DMS 273 (cell line): ENCODE measurements around the gene NHSL1.
A peak's percentile ranks its signal among the peaks of the same experiment; 100 is the strongest.

ENCODE experiments used
- DNase-seq: peaks from one replicate; lab custom pipeline; 2025; ENCODE audit not compliant: unreplicated experiment; lab: John Stamatoyannopoulos, UW

The NHSL1 gene

DNA sequence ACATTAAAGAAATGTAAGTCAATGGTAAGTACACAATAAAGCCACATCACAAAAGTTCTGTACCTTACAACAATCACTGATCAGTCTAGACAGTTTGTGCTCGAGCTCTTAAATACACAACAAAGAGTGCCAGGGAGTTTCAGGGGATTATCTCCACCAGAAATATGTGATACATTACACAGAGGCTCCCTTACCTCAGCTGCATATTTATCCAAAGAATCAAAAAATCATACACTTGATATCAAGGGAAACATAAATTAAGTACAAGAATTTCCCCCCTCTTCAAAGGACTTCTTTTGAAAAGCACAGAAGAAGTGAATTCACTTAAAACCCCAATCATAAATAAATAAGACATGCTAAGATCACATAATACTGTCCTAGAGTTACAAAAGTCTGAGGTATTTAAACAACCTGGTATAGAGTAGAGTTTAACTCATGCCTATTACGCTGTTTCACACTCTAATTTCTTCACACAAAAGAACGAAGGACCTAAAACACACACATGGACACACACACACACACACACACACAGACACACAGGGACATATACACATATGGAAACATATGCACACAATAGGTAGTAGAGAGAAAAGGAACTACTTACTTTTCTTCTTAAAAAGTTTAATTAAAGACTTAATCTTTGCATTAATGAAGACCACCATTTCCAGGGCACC lies 528 bp downstream of the NHSL1 start:
- DNase-seq: peak; percentile 48

DNA sequence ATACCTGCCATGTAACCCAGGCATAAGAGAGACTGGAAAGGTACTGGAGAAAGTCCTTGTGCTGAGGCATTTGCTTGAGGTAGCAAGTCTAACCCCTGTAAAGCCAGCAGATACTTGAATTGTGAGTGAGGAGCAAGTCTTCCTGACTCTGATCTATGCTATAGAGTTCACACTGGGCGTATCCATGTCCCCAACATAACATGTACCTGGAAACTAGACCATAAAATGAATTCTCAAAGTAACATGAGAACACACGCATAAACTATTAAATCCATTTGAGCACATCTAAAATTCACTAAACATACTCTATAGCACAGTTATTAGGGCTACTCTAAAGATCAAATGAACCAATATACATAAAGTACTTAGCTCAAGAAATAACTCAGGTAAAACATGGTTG lies 2.0 kb downstream of the NHSL1 start:
- no peak for DNase-seq

DNA sequence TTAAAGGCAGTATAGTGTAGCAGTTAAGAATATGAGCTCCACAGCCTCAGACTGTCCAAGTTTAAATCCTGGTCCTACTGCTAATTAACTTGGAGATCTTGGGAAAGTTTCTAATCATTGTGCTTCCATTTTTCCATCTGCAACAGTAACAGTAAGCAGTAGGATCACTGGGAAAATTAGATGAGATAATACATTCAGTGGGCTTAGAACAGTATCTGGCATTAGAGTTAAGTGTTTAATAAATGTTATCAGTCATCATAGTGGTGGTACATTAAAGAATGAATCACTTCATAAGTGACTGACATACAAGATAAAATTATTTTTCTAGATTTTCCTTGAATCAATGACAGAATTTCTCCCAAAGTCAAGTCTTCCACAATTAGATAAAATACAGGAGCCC lies 5.0 kb downstream of the NHSL1 start:
- no peak for DNase-seq

DNA sequence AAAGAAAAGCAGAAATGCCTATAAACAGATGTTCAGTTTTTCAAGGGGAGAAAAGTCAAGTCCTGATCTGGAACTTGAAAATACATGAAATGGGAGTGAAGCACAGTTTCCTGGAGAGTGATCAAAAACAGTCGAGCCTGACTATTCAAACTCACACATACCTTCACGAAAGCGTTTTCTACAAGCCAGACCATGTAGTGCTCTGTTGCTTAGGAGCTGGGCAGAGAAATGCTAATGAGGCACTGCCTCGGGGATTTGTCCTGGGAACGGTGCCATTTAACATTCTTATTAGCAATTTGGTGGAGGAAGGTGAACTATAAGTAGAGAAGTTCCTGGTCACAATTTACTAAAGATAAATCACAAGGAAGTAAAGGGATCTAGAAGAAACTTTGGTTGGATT lies 5.9 kb downstream of the NHSL1 start:
- peak; percentile 89 for DNase-seq

DNA sequence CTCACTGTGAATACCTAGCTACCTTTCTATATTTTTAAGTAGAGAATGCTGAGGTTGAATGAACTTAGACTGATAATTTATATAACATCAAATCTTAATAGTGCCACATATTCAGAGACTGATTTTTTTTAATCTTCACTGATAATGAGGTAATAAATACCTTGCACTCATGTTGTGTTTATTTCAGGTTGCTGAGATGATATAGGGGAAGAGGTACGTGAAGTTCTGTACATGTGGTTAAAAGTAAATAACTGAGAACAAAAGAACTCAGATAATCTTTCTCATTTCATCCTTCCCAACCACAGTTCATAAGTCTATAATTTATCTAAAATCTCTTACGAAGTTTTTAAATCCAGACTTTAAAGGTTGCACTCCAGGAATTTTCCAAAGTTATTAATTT lies 6.4 kb downstream of the NHSL1 start:
- no peak for DNase-seq

DNA sequence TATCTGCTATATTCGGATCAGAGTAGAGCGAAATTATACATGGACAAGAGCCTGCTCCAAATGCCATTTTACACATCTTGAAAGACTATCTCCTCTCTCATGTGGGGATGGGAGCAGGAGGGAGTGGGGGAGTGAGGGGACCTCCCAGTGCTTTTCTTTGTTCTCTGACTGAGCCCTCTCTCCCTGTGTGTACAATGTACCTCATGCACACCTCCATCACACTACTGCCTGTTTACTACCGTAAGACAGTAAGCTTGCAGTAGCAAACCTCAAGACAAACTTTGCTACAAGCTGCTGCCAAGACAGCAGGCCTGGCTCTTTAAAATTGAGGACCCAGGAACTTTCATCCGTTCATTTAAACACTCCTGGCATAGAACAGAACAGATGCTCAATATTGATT lies 7.2 kb downstream of the NHSL1 start:
- peak; percentile 24 for DNase-seq

DNA sequence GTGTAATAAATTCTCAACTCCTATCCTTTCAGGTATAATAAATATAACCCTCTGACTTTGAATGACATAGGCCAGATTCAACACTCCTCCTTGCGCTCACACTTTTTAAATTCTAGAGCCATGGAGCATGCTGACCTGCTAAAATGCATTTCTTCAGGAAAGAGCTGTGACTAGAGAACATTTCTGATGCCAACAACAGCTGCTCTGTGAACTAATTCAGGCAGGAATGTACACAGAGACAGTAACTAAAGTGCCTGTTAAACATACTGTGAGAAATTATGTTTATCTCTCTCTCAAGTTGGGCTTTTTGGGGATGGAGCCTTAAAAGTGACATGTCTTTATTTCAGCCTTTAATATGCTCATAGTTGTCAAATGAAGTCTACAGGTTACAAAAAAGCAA lies 8.3 kb downstream of the NHSL1 start:
- DNase-seq: peak; percentile 18

DNA sequence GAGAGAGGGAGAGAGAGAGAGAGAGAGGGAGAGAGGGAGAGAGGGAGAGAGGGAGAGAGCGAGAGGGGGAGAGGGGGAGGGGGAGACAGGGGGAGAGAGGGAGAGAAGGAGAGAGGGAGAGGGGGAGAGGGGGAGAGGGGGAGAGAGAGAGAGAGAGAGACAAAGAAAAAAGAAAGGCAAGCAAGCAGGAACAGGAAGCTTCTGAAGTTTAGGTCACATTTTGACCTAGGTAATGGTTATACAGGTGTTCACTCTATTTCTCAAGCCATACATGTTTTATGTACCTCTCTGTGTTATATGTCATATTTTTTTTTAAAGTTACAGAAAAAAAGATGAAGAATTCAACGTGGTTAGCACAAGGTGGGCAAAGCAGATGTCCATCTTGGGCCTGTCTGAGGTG lies 9.4 kb downstream of the NHSL1 start:
- DNase-seq: no peak

DNA sequence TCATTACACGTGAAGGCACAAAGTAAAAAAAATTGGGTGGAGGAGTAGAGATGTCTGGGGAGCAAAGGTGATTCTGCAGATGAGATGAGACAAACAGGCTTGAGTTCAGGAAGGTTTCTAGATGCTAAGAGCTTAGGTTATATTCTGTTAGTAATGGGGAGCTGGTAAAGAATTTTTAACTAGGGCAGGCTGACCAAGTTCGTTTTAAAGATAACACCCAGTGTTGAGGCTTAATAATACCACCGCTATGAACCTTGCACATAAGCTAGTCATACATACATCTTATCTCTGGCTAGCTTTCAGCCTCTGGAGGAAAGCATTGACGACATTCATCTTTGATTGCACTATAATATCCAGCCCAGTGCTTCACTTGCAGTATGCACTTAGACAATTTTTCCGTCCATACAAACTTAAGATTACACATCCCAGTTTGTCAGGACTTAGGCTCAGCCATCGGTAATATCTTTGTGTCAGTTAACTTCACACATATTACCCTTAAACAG lies 12.1 kb downstream of the NHSL1 start:
- no peak for DNase-seq

DNA sequence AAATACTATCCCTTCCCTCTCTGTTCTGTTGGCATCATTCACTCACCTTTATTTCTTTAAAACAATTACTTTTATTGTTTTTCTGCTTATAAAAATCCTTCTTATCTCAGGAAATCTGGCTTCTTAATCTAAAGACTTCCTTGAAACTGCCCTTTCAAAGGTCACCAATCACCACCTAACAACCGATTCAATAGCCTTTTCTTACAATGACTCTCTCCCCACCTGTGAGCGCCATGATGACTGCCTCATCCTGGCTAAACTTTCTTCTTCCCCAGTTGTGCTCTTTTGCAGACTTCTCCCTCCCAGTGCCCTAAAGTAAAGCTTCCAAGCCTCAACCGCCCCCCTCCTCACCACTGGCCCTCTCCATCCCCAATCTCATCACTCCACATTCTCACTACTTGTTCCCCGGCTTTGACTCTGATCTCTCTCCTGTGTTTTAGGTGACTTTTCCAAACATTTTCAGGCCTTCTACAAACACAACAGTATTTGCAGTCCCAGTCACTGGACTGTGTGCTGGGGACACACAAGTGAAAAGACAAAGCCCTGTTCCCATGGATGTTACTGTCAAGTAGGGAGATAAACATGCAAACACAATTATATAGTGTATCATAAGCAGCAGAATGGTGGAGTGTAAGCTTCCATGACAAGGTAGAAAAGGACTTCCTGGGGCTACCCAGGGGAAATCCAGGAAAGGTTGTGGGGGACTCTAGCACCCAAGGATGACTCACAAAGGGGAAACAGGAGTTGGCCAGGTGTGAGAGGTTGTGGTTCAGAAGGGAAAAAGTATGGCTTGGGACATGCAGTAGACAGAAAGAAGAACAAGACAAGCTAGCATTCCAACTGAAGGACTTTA lies 12.8 kb downstream of the NHSL1 start:
- no peak for DNase-seq

DNA sequence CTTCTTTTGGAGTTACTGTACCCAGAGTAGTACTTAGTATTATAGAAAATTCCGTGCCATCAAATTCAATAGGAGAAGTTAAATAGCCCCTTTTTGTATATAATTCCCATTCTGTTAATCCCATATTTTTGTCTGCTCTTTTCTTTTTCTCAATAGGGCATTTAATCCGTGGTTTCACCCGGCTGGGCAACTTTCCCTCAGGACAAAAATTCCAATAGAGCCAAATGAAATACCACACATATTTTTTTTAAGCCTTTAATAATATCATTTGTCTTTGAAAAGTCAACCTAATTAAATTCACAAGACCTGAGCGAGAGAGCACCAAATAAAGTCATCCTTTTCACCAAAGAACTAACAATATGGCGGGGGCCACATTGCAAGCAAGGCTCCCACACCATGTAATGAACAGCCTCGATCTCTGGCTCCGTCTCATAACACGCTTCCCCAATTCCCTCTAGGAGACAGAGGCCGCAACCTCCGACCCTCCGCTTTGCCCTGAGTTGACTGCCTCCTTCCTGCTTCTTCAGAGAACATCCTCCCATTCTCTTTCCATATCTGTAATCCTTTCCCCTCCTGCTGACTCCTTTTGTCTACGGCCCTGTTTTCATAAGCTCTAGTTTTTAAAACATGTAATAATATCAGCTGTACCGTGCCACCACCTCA lies 13.6 kb downstream of the NHSL1 start:
- DNase-seq: no peak

DNA sequence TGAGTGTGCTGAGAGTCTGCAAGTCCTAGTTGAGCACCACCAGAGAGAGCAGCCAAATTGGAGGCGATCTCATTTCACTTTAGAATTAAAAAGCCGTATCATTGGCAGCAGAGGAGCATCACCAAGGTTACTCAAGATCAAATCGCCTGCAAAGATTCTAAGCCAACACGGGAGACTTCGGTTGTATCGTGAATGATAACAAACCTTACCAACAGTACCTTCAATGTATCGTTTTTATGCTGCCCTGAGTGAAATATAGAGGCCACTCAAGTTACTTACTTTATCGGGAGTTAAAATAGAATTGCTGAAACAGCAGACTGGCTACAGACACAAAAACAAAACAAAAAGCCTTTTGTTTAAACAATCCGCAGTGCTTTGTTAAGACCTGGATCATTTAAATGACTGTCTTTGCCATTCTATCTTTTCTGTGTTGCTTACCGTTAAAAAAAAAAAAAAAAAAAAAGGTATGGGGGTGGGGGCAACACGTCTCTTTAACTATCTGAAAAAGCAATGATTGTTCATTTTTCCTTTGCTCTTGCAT lies 14.2 kb downstream of the NHSL1 start:
- no peak for DNase-seq

DNA sequence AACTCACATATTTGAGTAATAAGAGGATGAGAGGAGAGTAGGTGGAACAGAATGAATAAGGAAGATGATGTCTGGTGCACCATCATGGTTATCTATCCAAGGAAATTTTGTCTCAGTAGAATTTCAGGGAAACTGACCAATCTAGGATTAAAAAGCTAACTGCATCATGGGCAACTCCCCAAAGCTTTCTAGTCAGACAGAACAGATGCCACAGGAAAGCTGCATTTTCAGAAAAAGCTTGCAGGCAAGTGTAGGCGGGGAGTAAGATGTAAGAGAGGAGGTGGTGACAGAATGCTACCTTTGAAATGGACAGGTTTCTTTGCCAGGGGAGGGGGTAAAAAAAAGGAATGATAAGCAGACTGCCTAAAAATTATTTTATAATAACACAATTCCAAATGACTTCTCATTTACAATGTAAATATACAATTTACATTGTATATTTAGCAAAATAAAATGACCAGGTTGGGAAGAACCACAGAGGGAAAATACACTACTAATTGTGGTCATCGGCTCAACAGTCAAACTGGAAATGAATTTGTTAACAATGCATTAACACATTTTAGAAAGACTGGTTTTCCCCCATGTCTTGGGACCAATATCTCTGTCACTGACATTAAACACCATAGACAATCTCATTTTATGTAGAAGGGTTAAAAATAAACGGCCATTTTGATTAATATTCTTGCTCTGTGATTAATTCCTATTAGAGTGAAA lies 15.1 kb downstream of the NHSL1 start:
- no peak for DNase-seq

DNA sequence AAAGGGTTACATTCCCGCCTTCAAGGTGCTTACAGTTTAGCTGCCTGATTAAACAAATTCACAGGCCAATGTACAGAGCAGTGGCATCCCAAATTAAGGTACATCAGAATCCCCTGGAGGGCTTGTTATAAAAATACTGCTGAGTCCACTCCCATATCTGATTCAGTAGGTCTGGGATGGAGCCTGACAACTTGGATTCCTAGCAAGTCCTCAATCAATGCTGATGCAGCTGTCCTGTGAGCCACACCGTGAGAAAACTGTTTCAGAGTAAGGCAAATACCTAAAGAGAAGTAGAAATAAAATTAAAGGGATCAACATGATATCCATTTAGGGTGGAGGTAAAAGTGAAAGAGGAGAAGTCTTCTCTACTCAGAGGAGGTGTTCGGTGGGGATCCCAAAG lies 16.5 kb downstream of the NHSL1 start:
- no peak for DNase-seq

DNA sequence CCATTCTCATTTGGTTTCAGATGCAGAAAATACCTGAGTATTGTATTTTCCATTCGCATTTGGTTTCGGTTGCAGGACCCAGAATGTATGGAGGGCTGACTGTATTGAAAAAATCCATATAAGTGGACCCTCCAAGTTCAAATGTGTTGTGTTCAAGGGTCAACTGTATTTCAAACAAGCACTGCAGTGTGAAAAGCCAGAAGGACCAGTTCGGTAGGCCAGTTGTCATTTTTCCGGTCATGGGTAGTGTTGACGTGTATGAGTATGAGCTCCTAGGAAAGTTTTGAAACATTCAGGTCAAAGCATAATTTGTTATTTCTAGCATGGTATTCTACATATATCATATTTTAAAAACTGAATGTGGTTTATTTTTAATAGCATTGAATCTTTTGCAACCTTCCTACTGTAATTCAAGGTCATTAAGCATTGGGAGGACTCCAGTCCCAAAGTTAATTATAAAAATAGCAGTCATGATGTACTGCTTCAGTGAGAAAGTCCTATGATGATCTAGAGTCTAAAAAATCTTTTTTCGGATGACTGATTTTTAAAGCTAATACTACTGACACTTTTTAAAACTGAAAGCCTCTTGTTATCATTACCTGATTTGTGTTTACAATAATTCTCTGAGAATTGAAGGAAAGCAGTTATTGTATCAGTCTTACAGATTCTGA lies 18.9 kb downstream of the NHSL1 start:
- DNase-seq: no peak

DNA sequence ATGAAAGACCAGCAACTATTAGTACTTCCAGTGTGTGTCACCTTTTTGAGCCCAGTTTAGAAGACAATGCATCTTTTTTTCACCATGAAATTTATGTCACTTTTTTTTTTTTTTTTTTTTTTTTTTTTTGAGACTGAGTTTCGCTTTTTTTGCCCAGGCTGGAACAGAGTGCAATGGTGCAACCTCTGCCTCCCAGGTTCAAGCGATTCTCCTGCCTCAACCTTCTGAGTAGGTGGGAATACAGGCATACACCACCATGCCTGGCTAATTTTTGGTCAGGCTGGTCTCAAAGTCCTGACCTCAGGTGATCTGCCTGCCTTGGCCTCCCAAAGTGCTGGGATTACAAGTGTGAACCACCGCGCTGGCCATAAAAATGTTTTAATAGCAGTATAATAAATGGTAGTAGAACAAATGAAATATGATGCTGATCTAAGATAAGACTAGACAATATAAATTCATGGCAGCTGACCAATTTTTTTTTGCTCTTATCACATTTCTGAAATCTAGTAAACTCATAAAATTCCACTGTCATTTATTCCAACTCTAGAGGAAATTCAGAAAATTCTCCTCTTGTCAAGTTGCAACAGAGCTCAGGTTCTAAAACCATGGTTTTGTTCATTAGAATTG lies 21.3 kb downstream of the NHSL1 start:
- no peak for DNase-seq

DNA sequence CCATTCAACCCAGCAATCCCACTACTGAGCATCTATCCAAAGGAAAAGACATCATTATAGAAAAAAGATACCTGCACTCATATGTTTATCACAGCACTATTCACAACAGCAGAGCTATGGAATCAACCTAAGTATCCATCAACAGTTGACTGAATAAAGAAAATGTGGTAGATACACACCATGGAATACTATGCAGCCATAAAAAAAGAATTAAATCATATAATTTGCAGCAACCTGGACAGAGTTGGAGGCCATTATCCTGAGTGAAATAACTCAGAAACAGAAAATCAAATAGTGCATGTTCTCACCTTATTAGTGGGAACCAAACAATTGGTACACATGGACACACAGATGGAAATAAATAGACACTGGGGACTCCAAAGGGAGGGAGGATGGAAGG lies 23.2 kb downstream of the NHSL1 start:
- no peak for DNase-seq

DNA sequence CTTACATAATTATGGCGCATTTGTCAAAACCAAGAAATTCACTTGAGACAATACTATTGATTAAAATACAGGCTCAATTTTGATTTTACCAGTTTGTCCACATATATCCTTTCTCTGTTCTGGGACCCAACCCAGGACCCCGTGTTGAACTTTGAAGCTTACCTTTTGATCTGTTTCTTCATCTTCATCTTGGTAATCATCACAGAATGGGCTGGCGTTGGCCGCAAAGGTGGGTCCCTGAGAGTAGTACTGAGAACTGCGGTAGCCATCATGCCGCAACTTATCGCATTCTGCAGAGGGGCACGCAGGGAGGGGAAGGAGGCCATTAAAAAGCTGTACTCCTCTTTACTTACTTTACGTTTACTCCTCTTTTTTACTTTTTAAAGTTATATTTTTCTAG lies 26.1 kb downstream of the NHSL1 start:
- no peak for DNase-seq

DNA sequence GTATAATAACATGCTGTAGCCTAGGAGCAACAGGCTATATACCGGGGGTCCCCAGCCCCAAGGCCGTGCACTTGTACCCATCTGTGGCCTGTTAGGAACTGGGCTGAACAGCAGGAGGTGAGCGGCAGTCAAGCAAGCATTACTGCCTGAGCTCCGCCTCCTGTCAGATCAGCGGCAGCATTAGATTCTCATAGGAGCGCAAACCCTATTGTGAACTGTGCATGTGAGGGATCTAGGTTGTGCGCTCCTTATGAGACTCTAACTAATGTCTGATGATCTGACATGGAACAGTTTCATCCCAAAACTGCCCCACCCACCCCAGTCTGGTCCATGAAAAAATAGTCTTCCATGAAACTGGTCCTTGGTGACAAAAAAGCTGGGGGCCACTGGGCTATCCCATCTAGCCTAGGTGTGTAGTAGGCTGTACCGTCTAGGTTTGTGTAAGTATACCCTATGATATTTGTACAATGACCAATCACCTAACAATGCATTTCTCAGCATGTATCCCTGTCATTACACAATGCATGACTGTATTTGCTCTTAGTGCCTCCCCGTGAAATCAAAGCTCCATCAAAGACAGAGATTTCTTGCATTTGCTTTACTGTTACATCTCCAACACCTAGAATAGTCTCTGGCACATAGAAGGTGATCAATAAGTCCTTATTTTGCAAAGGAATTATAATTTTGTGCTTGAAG lies 30.8 kb downstream of the NHSL1 start:
- no peak for DNase-seq
